ENCODE measurements around the gene RARG. TPM values are rescaled to one million over a fixed set of nuclear protein-coding genes. Genes with fewer than 3 reads are reported as not detected.
A peak's percentile ranks its signal among the peaks of the same experiment; 100 is the strongest.

The RARG gene
- total RNA-seq, 1 experiment from 2014 or later, result 118 TPM

- intact Hi-C loops (cut with micrococcal nuclease; ENCODE audit: unreplicated experiment), result no loop called here
- POLR2A ChIA-PET (ENCODE audit: unreplicated experiment), result no interaction called here
Observed at GRCh38 chr12:53197011-53197640, 34.9 kb downstream of the RARG start.

DNA sequence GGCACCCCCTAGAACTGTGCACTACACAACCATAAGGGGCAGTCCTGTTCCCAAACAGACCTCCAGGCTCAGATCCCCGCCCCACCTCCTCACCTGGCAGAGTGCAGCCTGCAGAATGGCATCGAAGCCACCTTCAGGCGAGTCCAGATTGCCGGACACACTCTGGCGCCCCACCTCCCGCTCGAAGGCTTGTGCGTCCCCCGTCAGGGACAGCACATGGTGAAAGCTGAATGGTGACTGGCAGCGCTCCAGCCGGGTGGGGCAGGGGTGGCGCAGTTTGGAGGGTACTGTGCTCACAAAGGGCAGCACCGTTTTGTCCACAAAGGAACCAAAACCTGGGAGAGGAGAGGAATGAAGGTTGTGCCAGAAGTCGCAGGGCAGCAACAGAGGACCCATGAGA lies 35.5 kb downstream of the RARG start:
- Histone ChIP-seq H3K79me2 (ENCODE audit: low read depth) (no peaks in the 10 kb centered on the region), H2AFZ (no peak overlapping the region), H3K4me3 (no peak overlapping the region), H3K4me2 (no peak overlapping the region), H3K9me3 (ENCODE audit: insufficient read depth, low read depth) (no peaks in the 10 kb centered on the region), H3F3A (ENCODE audit: insufficient read depth, low read depth) (peaks cover 5% of the 10 kb centered on the region; the same call in 1 of the 2 replicates), H3K9me2 (ENCODE audit: insufficient read depth) (no peaks in the 10 kb centered on the region), H3K27me3 (ENCODE audit: insufficient read depth, low read depth) (no peaks in the 10 kb centered on the region), H3K4me1 (replicated peaks; ENCODE audit: insufficient read depth) (peaks cover 10% of the 10 kb centered on the region), H3K27ac (no peak overlapping the region), H4K20me1 (ENCODE audit: insufficient read depth) (no peaks in the 10 kb centered on the region), H3K36me3 (ENCODE audit: low read depth) (no peaks in the 10 kb centered on the region)
- intact Hi-C loops (cut with micrococcal nuclease; ENCODE audit: unreplicated experiment), result loop anchor here (1.0 kb wide), 1 partner anchor 15 kb away; no protein-coding TSS in a partner anchor
- BruUV-seq (replicated peaks), result no TSS peak
- ChIA-PET POLR2A (ENCODE audit: unreplicated experiment) (interaction anchor here (0.5 to 1.0 kb wide), 4 partner anchors 54 to 149 kb away, joined by 3 to 11 read pairs (median 4); no protein-coding TSS in a partner anchor), CTCF (no interaction called here)
- TF ChIP-seq CTCF (conservative IDR thresholded peaks at IDR 0.05), result no peak; the same call in 1 of the 2 replicates
- no peak for TF ChIP-seq EZH2 (IDR thresholded peaks at IDR 0.05; ENCODE audit: low read depth)
- peak in 1 of 2 experiments; percentile 45 for DNase-seq

More at GRCh38 chr12:53197011-53197640, 34.9 kb downstream of the RARG start:
- no TSS peak for BruUV-seq (replicated peaks)
- TF ChIP-seq CTCF (conservative IDR thresholded peaks at IDR 0.05) (no peak), EZH2 (IDR thresholded peaks at IDR 0.05; ENCODE audit: low read depth) (no peak)
- no peak overlapping the region for H3K4me2 ChIP-seq
- H3K27me3 ChIP-seq (ENCODE audit: insufficient read depth, low read depth), result no peaks in the 10 kb centered on the region
- H3K27ac ChIP-seq, result no peak overlapping the region
- H3K4me3 ChIP-seq, result no peak overlapping the region
- H2AFZ ChIP-seq, result no peak overlapping the region
- CTCF ChIA-PET, result no interaction called here
- peaks cover 5% of the 10 kb centered on the region; the same call in 1 of the 2 replicates for H3F3A ChIP-seq (ENCODE audit: insufficient read depth, low read depth)
- no peaks in the 10 kb centered on the region for H3K36me3 ChIP-seq (ENCODE audit: low read depth)
- no peaks in the 10 kb centered on the region for H3K9me2 ChIP-seq (ENCODE audit: insufficient read depth)
- H3K4me1 ChIP-seq (replicated peaks; ENCODE audit: insufficient read depth), result peaks cover 10% of the 10 kb centered on the region
- H3K79me2 ChIP-seq (ENCODE audit: low read depth), result no peaks in the 10 kb centered on the region
- H4K20me1 ChIP-seq (ENCODE audit: insufficient read depth), result no peaks in the 10 kb centered on the region
- H3K9me3 ChIP-seq (ENCODE audit: insufficient read depth, low read depth), result no peaks in the 10 kb centered on the region
- DNase-seq, result no peak

GRCh38 chr12:53195516-53196420 lies 36.2 kb downstream of the RARG start:
- Histone ChIP-seq H3K9me2 (ENCODE audit: insufficient read depth) (no peaks in the 10 kb centered on the region), H3K4me2 (no peak overlapping the region), H3K27me3 (ENCODE audit: insufficient read depth, low read depth) (no peaks in the 10 kb centered on the region), H3K4me1 (replicated peaks; ENCODE audit: insufficient read depth) (peaks cover 10% of the 10 kb centered on the region), H2AFZ (no peak overlapping the region), H3K27ac (no peak overlapping the region), H3K79me2 (ENCODE audit: low read depth) (no peaks in the 10 kb centered on the region), H3K36me3 (ENCODE audit: low read depth) (no peaks in the 10 kb centered on the region), H3K9me3 (ENCODE audit: insufficient read depth, low read depth) (no peaks in the 10 kb centered on the region), H4K20me1 (ENCODE audit: insufficient read depth) (no peaks in the 10 kb centered on the region), H3K4me3 (no peak overlapping the region), H3F3A (ENCODE audit: insufficient read depth, low read depth) (peaks cover 5% of the 10 kb centered on the region; the same call in 1 of the 2 replicates)
- peak in 1 of 2 experiments; percentile 75 for DNase-seq
- POLR2A ChIA-PET (ENCODE audit: unreplicated experiment), result interaction anchor here (0.5 to 1.0 kb wide), 6 partner anchors 54 to 701 kb away, joined by 3 to 17 read pairs (median 7); no protein-coding TSS in a partner anchor
- intact Hi-C loops (cut with micrococcal nuclease; ENCODE audit: unreplicated experiment), result loop anchor here (1.0 kb wide), 1 partner anchor 14 kb away; no protein-coding TSS in a partner anchor
- BruUV-seq (replicated peaks), result TSS peak; percentile 39
- TF ChIP-seq CTCF (conservative IDR thresholded peaks at IDR 0.05) (no peak), EZH2 (IDR thresholded peaks at IDR 0.05; ENCODE audit: low read depth) (no peak)
- CTCF ChIA-PET, result no interaction called here
